NCI-H2029 treated with DMSO at 0.1 percent for 48 hours (cell line): ENCODE results near the gene PRR16.
"Not testable (repeated sequence)": the region's sequence is repeated elsewhere in the genome, so short reads cannot be mapped to it uniquely, and the experiment has no call there.

ENCODE experiments used
- DNase-seq: peaks from one replicate; lab custom pipeline; 2025; lab: John Stamatoyannopoulos, UW

PRR16 gene

DNA sequence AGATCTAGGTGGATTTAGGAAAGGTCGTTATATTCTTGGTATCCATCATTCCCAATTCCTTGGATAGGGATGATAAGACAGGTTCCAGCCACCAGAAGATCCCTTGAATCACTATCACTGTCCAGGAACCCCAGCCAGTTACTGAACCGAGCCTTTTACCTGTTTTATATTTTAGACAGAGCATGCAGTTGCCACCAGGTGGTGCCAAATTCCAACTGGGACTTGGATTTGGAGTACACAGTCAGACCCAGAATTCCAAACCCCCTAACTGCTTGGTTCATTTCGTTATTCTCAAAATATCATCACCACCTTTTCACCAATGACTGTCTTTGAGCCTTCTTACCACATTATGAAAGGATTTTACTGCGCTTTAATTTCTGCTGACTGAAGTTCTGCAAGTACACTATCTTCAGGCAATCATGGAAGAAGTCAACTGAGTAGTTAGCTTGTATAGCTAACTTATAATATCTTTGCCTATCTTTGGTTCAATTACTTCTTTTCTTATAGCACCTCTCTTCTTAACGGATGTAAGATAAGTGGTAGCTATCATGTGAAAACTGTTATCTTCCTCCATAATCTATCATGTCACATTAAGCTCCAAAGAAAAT, 191.8 kb downstream of the PRR16 start:
- DNase-seq, result no peak

DNA sequence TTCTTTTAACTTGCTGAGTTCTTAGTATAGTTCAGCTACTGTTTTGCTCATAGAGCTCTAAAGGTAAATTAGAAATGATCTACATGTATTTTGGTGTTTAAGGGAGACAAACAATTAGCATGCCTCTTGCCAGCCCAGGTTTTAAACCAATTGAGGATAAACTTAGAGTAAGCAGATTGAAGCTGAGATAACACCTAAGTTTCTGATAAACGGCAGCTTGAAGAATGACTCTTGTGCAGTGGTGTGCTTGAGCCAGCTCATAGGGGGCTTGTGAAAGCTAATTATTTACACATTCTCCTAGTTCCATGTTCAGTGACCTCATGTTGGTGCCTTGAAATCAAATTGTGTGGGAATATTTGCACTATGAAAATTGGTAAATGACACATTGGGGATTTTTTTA, 193.0 kb downstream of the PRR16 start:
- no peak for DNase-seq

DNA sequence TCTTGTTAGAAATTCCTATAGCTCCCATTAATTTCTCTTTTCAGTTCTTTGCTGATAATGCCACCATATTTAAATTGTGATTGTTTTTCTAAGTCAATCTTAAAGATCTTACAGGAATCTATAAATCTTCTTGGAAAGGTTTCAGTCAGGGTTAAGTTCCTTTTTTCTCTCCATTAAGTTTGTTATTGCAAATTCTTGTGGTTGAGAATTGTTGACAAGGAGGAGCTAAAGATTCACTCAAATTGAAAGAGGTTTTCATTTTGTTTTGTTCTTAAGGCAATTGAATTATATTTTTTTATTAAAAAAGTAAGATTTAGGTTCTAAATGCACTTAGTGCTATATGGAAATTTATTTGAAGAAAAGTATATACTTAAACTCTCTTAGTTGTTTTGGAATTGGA, 213.4 kb downstream of the PRR16 start:
- no peak for DNase-seq

DNA sequence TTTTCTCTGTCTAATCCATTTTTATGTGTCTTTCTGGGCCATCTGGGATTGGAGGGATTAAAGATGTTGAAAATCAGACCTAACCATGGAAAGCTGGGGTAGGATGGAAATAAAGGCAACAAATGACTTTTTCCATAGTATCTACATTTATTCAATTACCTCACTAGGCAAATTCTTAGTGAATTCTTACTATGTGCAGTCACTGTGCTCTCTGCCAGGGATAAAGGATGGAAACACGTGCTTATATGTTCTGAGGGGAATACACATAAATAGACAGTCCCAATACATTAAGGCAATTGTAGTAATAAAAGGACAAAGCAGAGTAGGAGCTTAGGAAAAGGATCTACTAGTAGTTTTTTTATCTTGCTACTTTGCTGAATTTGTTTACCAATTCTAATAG, 214.2 kb downstream of the PRR16 start:
- no peak for DNase-seq

DNA sequence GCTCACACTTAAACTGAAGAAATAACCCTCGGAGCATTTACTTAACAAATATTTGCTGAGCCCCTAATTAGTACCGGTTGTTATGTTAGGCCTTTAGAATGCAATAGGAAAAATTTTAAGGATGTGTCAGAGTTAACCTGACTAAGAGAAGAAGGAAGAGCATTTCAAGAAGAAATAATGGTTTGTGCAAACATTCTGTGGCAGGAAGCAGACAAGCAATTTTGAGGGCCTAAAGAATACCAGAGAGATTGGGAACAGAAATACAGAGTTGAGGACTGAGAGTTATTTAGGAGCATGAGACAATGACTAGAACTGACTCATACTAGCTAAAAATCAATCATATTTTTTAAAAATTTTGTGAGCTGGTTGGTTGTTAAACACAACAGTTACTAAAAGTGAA, 218.8 kb downstream of the PRR16 start:
- DNase-seq, result no peak

DNA sequence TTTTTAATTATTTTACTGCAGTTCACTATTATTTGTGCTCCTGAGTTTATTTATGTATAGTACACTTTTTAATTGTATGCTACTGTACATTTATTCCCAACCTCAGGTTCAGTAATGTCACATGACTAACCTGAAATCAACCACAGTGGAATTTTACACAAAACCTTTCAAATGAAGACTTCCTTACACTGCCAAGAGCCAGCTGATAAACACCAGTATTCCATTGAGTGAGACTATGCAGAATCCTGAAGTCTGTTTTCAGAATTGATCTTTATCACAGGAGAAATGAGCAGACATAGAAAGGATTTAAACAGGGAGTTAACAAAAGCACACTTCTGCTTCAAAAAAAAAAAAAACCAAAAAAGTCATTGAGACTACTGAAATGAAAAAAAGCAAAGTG, 219.5 kb downstream of the PRR16 start:
- DNase-seq, result no peak

DNA sequence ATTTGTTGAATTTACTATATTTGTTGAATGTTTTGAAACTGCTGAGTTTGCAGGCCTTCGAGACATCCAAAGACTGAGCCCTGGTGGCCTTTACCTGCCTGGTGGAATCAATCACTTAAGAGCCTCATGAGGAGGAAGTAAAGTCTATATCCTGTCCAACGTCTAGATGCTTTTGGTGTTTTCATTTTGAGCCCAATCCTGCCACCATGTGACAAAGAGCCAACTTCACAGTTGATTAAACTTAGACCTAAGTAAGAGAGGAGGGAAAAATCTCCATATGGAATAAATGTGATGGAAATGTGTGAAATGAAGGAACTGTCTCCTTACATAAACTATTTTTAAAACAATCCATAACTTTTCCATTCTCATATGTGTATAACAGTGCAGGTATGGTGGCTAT, 220.1 kb downstream of the PRR16 start:
- no peak for DNase-seq

DNA sequence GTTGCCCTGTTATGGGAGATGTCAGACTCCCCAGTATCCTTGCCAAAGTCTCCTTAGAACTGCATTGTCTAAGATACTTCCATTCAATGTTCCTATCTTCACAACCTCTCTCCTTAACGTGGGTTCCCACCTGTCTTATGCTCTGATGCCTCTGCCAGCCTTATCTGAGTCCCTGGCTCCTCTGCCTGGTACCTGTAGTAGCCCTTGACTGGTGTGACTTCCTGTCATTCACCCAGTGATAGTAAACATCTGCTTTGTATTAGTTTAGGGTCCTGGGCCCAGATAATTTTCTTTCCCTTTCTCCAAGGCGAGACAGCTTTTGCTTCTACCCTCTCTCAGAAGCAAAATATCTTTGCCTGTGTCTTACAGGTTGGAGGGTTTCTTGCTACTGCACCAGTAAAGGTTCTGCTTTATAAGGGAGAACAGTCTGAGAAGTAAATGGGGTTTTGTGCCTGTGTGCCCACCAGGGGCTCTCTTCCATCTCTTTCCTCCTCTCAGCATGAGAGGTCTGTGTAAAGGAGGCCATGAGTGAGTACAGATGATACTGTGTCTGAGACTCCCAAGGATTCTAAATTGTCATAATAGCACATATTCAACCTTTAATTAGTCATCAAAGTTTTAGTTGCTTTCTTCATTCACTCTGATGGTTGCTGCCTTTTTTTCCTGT, 220.8 kb downstream of the PRR16 start:
- no peak for DNase-seq

DNA sequence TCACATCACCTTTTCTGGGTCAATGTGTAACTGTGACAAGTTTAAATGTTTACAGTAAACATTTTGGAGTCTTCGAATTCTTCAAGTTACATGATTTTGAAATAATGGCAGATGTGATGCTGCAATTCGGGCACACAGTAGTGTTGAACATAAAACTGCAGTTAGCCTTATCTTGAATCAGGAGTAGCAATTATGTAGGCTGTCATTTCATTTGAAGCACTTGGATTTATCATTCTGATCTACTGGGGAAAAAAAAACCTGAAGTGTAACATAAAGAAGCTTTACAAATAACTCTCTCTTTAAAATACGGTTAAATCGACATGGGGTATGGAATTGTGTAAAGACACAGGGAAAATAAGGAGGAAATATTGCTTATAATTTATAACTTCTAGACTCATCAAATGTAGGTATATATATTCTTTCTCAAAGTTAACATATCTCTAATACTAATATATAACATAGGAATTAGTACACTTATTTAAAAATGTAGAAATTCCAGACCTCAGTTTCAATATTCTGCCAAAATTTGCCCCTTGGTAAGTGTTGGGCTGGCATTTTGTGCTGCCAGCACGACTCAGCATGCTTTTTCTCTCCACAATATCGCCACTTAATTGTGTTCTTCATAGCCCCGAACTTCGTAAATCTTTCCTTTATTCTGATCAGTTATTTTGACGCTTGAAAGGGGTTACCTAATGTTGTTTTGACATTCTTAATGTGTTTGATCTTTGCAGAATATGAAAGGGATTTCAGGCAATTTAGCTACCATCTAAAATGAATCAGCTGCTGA, 226.7 kb downstream of the PRR16 start:
- DNase-seq, result no peak

DNA sequence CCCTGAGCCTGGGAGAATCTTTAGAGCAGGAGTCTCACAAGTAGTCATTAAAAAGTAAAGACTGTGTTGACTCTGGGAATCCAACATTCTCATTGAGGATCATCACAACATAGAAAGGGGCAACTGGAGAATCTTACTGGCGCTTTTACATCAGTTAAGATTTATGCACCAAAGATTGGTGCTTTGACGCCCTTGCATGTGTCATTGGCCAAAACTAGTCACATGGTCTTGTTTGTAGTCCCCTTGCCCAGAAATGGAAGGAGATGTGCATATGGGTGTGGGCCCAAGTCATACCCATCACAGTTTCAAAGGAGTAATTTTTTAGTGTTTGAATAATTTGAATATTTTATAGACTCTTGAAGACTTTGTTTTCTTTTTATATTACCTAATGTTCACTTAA, 228.2 kb downstream of the PRR16 start:
- DNase-seq, result no peak

DNA sequence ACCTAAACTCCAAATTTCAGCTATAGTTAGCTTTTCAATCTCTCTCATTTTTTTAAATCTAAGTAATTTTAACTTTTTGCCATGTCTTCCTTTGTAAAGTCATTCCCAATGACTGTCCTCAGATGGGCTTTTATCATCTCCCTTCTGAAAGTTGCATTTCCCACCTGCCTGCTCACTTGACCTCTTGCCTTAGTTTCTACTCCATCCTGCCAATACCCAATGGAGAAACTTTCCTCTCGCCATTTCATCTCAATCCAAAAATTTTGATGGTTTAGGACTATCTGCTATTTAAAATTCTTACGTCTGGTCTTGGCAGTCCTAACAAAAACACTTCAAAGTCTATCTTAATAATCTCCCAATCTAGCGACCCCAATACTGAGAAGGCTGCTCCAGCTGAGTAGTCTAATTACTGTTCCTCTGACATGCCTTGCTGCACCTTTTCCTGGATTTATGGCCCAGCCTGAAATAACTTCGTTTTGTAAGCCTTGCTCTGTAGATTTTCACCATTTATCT, 231.3 kb downstream of the PRR16 start:
- no peak for DNase-seq

DNA sequence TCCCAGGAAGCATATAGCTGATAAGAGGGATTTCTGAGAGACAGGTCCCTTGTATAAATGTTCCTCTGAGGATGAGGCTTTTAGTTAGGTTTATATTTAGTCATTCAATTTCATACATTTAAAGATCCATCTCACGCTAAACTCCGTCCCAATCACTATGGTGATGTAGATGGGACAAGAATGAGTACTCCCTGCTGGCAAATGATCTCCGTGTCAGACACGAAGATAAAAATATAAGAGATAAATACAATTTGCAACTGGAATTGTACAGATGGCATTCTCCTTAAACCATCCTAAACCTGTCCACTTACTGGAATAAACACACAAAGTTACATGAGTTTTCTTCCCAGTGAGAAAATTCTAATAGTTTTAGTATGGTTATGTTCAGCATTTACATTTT, 233.0 kb downstream of the PRR16 start:
- DNase-seq, result no peak

DNA sequence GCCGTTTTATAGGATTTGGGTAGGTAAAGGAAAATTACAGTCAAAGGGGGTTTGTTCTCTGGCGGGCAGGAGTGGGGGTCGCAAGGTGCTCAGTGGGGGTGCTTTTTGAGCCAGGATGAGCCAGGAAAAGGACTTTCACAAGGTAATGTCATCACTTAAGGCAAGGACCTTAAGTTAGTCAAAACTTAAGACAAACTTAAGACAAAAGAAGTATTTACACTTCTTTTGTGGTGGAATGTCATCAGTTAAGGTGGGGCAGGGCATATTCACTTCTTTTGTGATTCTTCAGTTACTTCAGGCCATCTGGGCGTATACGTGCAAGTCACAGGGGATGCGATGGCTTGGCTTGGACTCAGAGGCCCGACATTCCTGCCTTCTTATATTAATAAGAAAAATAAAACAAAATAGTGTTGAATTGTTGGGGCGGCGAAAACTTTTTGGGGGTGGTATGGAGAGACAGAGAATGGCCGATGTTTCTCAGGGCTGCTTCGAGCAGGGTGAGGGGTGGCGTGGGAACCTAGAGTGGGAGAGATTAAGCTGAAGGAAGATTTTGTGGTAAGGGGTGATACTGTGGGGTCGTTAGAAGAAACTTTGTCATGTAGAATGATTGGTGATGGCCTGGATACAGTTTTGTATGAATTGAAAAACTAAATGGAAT, 233.7 kb downstream of the PRR16 start:
- not testable (repeated sequence) for DNase-seq

DNA sequence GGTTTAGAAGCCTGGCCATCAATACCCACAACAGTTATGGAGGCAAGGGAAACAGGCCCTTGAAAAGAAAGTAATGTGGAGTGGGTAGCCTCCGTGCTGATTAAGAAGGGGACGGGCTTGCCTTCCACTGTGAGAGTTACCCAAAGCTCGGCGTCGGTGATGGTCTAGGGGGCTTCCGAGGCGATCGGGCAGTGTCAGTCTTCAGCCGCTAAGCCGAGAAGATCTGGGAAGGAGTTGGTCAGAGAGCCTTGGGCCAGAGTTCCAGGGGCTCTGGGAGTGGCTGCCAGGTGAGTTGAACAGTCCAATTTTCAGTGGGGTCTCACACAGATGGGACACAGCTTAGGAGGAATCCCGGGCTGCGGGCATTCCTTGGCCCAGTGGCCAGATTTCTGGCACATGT, 236.6 kb downstream of the PRR16 start:
- DNase-seq, result not testable (repeated sequence)

DNA sequence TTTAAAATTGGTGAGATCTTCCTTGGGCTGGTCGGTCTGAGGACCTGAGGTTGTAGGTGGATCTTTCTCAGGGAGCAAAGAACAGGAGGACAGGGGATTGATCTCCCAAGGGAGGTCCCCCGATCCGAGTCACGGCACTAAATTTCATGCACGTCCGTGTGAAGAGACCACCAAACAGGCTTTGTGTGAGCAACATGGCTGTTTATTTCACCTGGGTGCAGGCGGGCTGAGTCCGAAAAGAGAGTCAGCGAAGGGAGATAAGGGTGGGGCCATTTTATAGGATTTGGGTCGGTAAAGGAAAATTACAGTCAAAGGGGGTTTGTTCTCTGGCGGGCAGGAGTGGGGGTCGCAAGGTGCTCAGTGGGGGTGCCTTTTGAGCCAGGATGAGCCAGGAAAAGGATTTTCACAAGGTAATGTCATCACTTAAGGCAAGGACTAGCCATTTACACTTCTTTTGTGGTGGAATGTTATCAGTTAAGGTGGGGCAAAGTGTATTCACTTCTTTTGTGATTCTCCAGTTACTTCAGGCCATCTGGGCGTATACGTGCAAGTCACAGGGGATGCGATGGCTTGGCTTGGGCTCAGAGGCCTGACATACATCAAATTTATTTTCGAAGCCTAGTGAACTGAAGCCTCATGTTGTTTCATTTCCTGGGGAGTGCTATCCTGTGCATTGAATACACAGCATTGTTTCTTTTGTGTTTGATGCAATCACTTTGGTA, 238.9 kb downstream of the PRR16 start:
- not testable (repeated sequence) for DNase-seq

DNA sequence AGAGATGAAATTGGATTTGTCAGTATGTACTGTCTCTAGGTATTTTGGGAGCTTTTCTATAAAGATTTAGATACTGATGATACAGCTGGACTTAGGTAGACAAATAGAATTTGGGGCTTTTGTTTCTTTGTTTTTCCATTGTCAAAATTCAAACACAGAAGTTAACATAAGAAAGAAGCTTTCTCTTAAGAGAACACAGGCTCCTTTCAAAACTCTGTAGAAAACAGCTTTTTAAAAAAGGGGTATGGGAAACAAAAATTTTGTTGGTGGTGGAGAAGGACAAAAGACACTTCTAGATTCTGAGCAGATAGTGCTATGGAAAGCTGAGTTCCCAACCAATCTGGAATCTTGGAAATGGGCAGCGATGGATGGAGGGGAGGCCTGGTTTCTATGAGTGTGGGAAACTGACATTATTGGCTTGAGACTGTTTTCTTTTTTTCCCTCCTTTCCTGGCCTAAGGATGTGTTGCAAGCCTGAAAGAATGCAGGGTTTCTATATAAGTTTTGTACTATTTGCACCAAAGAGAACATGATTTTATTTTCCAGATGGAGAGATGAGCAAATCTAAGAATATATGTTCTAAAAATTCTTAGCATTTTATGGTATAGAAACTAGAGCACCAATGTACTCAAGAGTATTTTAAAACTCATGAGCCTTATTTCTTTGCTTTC, 240.0 kb downstream of the PRR16 start:
- no peak for DNase-seq

DNA sequence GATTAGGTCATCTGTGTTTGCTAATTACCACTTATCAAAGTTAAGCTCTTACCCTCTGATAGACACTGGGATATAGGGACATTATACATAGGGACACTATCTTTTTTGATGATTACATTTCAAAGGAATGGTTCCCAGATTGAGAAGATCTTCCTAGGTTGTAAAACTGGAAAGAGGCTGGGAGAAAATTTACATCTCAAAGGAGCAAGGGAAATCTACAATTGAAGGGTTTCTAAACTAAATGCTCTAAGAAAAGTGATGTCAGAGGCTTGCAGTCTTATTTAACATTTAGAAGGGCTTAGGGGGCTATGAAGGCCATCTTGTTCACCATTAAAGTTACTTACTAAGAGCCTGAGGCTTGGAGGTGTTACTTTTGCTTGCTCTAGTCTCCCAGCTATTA, 242.8 kb downstream of the PRR16 start:
- no peak for DNase-seq

DNA sequence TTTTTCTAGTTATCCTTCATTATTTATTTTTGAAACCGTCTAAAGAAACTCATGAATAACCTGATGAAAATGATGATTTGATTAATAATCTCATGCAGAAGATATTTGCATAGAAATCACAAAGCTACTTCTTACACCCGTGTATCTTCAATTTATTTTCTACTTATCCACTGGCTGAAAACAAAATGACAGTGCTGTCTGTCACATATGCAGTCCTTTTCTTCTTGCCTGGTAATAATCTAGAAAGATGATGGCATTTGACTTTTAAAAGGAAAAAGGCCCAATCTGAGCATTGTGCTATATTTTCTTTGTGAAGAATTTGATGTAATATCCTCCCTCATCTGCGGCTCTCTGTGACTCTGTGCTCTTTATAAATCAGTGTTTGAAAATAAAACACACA, 253.3 kb downstream of the PRR16 start:
- no peak for DNase-seq

DNA sequence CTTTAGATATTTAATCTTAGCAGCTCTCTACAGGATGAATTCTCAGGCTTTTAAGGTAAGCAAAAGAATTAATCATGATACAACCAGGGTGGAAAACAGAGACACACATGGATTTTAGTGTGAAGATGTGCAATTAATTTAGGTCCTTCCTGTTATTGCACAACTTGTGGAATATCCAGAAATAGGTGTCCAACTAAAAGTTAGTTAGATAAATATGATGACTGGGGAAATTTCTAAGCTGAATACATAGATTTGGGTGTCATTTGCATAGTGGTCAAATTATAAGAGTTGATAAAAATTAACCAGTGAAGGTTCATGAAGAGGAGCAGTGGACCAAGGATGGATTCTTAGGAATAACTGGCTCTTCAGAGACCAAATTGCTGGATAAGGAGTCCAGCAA, 266.1 kb downstream of the PRR16 start:
- no peak for DNase-seq

DNA sequence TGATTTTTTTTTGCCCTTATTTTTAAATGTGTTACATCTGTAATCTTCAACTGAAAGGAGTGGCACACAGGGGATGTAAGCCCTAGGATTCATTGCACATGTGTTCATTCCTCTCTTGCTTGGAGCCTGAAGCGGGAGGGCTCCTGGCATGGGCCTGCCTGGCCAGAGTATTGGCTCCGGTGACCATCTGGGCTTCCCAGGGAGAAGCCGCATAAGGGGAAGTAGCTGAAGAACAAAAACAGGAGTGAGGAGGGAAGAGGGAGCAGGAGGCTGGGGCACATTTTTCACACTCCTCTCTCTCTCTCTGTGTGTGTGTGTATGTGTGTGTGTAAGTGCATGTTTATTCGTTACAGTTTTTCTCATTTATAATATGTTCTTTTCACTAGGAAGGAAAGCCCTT, 269.9 kb downstream of the PRR16 start:
- no peak for DNase-seq

DNA sequence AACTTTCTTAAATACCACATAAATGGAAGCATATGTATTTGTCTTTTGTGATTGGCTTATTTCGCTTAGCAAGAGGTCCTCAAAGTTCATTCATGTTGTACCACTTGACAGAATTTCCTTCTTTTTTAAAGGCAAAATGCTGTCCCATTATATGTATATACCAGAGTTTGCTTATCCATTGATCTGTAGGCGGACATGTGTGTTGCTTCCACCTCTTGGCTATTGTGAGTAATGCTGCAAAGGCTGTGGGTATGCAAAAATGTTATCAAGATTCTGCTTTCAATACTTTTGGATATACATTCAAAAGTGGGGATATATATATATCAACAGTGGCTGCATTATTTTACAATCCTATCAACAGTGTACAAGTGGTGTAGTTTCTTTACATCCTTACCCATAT, 271.0 kb downstream of the PRR16 start:
- DNase-seq, result no peak
